GF-D8 (cell line): ENCODE data around the gene STRADB.
"Not testable (repeated sequence)": the region's sequence is repeated elsewhere in the genome, so short reads cannot be mapped to it uniquely, and the experiment has no call there.

ENCODE experiments used
- DNase-seq: peaks from one replicate; lab custom pipeline; 2025; lab: John Stamatoyannopoulos, UW

The STRADB gene

DNA sequence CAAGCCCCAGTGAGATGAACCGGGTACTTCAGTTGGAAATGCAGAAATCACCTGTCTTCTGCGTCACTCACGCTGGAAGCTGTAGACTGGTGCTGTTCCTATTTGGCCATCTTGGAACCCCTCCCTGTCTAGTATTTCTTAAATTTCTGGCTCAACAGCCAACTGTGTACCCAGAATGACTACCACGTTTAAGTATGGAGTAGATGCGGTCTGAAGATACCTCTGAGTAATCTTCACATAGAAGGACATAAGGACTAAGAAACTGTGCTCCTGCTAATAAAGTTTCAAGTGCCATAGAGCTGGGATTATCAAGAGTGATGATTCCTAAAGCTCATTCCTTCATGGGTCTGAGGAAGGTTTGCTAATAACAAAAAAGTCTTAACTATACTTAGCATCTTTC, 20.7 kb upstream of the STRADB start:
- no peak for DNase-seq

DNA sequence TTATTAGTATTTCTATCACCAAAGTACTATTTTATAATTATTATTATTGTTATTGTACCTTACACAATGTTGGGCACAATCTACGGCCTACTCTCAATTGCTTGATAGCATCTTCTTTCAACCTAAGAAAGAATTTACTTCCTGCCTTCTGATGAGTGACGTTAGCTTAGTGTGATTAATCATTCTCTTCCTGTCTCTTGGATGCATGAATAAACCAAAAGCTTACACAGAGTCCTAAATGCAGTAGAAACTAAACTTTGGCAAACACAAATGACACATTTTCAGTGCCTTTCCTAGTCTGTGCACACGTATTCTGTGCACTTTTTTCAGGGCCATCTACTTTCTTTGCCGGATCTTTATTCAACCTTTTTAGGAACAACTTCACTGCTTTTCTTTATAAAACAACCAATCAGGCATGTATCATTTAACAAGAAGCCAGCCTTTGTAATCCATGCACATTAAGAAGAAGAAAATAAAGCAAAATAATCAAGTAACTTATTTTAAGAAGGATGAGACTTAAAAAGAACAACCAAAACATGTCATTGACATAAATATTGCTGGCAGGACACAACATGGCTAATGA, 19.4 kb upstream of the STRADB start:
- DNase-seq = no peak

DNA sequence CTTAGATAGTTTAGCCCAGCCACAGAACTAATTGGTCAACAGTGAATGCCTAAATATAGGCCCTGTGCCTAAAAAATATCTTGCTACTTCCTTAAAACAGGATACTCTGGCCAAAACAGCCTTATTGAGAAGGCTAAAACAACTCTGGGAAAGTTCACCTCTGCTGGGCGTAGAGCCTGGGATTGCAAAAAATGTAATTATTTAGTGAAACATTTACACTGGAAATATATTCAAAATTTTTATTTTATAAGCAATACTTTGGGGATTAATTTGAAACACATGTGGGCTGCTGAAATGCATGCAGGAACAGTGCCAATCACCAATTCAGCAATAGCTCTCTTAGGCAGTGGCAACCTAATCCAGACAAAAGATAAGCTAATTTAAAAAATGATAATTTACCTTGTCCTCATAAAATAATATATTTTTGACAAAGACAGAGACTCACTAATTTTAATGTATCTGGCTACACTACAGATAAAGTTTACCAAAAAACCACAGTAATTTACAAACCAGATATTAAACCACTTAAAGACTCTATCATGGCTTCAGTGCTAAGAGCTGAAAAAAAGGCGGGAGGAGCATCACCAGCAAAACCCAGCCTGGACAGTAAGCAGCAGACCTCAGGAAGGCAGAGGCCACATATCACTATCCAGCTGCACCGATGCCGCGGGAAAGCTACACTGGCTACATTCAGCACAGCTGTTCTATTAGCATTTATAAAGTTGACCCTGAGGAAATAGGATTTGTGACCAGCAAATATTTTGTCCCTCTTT, 18.7 kb upstream of the STRADB start:
- no peak for DNase-seq

DNA sequence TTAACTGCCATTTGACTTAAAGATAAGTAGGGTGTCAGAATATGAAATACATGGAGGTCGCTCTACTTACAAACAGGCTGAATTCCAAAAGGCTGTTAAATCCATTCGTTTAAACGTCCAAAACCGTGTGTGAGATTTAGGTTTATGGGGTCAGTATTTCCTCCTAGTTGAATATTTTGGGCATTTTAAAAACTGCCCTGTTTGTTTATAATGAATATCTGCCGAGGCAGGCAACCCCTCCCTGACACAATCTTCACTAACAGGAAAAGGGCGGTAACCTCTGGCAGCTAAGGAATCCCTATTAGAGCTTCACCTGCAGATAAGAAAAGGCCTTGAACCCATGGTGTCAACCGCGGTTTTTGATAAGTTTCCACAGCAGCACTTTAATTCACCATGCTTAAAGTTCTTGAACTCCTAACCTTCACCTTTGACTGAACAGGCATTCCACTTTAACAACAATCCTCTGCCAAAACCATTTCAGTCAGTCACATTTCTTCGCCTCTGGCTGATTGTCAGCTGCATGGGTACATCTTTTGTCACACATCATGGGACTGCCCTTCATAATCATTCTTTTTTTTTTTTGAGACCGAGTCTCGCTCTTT, 18.0 kb upstream of the STRADB start:
- no peak for DNase-seq

DNA sequence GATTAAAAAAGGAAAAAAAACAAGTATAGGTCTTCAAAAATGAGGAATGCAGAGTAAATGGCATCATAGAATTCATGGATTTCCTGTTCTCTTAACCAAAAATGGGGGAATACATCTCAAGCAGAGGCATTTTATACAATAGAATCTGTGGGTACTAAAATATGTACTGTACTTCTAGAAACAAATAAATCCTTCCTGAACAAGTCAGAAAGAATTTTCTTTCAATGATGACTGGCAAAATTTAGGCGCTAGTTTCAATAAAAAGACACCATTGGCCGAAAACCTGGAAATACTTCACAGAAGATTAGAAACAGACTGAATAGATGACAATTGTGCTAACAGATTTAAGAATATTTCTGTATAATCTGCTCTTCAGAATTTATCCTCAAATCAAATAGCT, 15.4 kb upstream of the STRADB start:
- no peak for DNase-seq

DNA sequence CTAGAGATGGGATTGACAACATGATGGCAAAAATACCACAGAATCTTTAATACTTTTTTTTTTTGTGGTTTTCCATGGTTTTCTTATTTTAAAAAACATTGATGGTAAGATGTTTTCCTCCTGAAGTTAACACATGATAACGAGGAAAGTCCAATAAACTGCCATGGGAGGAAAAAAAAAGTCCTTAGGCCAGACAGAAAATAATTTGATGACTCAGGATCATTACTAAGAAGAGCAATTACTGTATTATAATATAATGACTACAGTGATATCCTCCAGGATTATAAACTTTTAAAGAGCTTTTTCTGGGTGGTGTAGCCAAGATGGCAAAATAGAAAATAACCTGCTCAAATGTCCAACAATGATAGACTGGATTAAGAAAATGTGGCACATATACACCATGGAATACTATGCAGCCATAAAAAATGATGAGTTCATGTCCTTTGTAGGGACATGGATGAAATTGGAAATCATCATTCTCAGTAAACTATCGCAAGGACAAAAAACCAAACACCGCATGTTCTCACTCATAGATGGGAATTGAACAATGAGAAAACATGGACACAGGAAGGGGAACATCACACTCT, 12.1 kb upstream of the STRADB start:
- DNase-seq = not testable (repeated sequence)

DNA sequence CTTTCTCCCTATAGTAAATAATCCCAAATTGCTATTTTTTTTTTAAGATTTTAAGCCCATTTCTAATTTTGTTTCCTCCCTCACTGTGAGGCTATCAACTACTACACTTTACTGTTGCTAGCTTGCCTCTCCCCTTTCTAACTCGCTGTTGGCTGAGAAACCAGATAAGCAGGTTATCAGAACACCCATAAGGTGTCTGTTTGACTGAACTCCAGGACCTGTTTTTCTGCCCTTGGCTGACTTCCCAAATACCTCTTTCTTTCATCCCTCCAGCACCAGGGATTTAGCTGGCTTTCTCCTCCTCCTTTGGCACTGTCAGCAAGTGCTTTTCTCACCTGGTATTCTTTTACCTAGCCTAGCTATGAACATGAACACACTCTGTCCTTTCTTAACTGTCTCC, 11.4 kb upstream of the STRADB start:
- no peak for DNase-seq

DNA sequence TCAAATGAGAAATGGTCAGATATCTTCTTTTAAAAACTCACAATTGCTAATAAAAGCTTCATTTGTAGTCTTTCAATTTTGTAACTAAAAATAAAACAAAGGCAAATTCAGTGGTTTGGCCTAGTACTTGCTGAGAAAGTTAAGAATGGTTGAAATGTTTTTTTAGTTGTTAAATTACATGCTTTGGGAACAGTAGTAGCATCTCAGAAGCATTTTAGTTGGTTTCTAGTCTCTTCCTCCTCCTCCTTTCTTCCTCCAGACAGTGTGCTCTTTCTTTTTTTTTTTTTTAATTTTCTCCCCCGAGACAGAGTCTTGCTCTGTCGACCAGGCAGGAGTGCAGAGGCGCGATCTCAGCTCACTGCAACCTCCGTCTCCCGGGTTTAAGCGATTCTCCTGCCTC, 10.1 kb upstream of the STRADB start:
- no peak for DNase-seq

DNA sequence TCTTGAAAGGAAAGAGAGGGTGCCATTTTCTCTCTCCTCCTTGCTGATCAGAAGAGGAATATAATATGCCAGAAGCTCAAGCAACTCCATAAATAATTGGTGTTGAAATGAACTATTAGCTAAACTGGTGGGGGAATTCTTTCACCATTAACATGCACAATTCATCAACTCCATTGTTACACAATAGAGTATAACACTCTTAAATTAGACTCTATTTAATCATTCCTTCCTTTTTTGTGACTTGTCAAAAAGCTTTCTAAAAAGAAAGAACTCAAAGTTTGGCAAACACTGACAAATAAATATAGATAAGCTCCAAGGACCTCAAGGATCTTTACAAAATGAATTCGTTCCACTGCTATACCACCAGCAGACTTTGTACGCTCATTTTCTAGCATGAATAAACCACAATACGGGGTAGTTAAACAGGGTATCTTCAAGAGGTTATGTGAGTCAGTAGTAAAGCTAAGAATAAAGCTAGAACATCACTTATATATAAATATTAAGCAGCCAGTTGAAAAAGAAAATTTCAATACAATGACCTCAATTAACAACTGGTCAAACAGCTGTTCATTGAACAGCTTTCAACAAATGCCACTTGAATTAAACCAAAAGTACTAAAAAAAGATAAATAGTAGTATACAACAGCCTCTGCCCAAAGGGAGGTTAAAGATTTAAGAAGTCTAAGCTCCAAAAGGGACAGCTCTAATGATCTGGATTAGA, 6.6 kb upstream of the STRADB start:
- DNase-seq = no peak

DNA sequence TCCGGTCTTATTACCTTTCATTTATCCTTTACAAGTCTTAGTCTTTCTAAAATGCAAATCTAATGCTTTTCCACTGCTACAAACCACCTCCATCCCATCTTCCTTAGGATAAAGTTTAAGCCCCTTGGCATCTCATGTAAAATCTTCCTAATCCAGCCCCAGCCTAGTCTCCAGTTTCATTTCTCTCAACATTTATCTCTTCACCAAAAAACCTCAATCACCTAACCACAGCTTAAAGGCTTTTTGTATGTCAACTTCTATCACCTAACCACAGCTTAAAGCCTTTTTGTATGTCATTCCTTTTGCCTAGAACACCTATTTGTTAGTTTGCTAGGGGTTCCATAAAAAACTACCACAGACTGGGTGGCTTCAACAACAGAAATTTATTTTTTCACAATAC, 4.5 kb upstream of the STRADB start:
- no peak for DNase-seq

DNA sequence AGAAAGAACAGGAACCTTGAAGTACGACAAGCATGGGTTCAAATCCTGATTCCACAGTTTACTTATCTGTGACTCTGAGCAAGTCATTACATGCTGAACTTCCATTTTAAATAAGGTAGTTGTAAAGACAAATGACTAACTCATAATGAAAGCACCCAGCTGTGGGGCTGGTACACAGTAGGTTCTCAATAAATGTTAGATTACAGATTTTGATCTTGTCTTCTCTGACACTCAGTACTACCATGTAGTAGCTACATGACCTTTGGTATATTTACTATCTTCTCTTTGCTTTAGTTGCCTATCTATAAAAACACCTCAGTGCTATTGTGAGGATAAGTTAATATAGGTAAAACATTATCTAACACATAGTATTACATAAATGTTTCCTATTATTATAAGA, 3.5 kb upstream of the STRADB start:
- no peak for DNase-seq

DNA sequence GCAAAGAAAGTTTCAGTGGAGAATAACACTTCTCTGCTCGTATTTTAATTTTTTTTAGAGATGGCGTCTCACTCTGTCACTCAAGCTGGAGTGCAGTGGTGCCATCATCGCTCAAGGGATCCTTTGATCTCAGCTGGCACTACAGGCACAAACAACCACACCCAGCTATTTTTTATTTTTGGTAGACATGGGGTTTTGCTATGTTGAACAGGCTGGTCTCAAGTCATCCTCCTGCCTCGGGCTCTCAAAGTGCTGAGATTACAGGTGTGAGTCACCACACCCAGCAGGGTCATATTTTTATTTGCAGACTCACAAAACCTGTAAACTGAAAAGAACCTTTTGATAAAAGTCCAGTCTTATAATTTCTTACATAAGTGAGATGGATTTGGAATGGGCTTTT, 2.8 kb upstream of the STRADB start:
- no peak for DNase-seq

DNA sequence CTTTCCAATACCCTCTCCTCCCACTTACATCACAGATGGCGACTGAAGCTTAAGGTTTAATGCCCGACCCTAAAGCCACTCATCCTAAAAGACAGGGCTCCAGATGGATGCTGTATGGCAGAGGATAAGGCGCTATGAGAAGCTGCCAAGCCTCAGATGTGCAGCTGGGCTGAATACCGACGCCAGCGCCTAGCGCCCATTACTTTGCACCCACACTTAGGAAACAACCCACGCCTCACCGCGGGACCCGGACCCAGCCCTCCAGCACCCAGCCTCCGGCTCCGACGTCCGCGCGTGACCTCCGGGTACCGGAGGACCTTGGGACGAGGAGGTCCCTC, 617 bp upstream of the STRADB start:
- no peak for DNase-seq

DNA sequence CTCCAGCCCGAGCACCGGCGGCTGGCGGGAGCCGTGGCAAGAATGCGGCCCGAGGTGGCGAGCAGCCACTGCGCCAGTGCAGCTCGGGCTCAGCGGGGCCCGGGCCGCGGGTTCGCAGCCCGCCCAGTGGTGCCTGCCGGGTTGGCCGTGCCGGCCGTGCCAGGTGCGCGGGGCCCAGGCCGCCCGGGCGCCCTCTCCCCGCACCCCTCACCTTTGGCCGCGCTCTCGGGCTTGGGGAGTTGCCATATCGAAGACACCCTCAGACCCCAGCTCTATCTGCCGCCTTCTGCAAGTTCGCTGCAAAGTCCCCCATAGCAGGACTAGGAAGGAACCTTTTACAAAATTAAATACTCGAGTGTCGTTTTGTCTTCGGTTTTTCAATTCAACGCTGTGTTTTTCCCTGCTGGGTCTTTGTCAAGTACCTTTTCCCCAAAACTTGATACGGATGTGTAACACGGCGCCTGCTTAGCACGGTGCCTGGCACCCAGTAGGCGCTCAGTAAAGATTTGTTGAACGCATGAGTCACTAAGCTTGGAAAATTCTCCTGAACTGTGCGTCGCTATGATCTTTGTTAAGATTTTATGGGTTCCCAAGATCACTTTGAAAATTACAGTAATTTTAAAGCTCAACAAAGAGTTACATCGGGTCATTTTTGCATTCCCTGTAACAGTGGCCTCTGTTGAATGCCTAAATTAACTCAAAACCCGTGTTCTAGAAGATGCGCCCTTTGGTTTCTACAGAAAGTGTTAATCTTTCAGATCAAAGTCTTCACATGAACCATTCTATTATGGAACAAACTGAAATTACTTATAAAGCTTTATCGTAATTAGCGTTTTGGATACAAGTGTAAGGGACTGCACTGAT, 750 bp downstream of the STRADB start:
- no peak for DNase-seq

DNA sequence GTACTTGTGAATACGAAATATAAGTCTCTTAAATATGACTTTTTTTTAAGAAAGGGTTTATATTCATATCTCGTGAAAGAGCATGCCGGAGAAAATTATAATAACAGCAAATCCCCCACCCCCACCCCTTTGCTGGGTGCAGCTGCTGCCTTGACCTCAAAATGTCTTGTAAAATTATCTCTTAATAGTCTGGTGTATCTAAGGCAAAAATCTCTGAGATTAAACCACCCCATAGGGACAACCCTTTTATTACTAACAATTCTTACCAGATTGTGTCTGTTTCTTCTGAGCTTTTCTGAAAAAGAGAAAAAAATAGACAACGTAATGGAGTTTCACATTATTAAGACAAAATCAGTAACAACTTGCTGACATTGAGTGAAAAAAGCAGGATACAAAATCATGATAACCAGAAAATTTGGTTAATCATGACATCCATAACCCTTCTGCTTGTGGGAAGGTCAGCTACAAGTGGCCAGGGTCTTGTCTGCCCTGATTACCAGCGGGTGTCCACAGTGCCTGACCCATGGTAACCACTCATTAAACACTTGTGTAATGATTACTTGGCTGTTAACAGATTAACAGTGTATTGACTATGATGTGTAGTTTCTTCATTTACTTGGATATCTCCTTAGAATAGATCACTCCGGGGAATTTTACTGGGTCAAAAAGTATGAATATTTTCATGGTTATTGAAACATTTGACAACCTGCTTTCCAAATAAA, 1.5 kb downstream of the STRADB start:
- no peak for DNase-seq

DNA sequence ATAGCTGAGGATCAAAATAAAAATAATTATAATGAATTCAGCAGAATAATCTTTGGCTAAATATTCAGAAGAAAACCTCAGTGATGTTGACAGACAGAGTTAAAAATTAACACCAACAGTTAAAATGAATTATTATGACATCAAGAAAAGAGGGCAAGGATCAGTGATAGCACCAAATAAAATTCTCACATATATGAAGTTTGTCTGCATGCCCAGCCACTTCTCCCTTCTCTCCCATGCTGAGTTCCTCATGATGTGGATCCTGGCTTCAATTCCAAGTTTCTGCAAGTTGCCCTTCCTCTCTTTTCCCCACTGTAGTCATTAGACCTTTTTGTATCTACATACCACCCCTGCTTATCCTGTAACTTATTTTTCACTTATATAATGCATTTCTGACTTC, 6.8 kb downstream of the STRADB start:
- DNase-seq = no peak

DNA sequence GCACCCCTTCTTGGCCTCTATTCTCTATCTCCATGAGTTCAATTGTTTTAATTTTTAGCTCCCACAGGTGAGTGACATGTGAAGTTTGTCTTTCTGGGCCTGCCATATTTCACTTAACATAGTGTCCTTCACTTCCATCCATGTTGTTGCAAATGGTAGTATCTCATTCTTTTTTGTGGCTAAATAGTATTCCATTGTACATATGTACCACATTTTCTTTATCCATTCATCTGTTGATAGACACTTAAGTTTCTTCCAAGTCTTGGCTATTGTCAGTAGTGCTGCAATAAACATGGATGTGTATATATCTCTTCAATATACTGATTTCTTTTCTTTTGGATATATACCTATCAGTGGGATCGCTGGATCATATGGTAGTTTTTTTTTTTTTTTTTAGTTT, 9.0 kb downstream of the STRADB start:
- no peak for DNase-seq

DNA sequence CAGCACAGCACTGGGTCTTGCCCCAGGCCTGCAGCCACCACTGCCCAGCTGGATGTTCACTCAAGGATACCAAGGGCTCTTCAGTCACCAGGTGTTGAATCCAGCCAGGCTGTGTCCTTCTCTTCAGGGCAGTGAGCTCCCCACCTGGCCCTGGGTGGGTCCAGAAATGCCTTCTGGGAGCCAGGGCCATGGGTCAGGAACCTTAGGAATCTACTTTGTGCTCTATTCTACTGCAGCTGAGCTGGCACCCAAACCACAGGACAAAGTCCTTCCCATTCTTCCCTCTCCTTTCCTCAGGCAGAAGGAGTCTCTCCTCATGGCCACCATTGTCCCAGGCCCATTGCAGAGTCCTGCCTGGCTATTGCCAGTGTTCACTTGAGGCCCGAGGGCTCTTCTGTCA, 13.0 kb downstream of the STRADB start:
- DNase-seq = no peak

DNA sequence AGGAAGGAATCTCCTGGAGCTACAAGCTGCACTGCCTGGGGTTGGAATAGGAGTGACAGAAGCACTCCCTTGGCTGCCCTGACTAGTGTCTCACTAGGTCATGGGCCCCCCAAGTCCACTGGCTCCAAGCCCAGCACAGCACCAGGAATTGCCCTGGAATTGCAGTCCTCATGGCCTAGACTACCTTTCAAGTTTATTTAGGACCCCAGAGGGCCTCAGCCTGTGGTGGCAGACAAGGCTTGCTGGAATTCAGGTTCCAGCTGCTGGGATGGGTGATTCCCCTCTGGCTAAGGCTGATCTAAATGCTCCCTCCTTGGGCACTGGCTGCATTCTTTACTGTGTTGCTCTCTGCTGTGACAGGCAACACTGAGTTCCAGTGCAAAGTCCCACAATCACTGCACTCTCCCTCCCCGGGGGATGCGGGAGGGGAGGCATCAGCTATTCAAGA, 14.0 kb downstream of the STRADB start:
- no peak for DNase-seq

DNA sequence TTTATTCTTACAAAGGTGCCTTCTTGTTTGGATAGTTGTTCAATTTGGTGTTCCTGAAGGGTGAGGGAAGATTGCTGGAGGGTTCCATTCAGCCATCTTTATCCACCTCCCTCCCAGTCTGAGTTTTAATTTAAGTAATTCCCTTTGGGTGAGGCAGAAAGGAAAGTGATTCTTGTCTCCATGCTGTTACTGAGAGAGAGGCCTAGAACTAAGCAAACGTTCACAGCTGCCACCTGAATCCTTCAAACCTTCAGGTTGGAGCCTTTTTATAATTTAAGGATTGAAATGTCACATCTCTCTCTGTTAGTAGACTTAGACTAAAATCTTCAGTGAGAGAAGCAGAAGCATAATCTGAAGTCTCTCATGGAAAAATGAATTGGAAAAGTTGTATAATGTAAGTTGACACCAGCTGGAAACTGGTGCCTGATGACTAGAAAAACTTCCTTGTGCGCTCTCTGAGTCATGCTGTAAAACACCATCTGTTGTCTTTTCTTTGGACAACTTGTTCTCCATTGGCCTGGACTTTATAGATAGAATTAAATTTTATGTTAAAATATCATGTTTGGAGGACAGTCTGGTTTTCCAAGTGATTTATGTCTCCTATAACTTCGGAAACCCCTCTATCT, 14.6 kb downstream of the STRADB start:
- DNase-seq = no peak

DNA sequence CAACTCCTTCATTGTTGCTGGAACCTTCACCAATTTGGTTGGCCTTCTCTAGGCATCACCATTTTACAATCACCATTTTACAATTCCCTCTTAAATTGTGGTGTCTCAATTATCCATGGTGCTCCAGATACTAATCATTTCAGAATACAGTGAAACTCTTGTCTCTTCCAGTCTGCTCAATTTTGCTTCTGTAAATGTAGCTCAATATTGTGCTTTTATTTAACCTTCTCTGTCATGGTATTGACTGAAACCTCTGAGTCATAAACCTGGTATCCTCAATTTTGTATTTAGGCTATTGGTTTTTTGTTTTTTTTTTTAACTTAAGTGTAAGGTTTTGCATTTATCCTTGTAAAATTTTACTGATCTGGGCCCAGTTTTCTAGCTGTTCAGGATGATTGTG, 16.1 kb downstream of the STRADB start:
- DNase-seq = no peak
